A549 (cell line): ENCODE data around the gene PALS2. TPM values are rescaled to one million over a fixed set of nuclear protein-coding genes. Genes with fewer than 3 reads are reported as not detected.

Source experiments
- ATAC-seq, 2 experiments: fragments of 200-7000 bp in 1 of 2; fragments of >200 bp in 1 of 2; cut with Nextera tagmentation in 1 of 2; cut with Tn5 transposase in 1 of 2; 3 replicates each; pipeline versions ENCODE4 v1.8.0 to v1.9.1; 2018 to 2020; ENCODE audit warnings: mild to moderate bottlenecking in 1 of 2, moderate library complexity in 1 of 2
- CTCF ChIA-PET: fragments of 300-600 bp; sonication (Branson Sonifier 250); formaldehyde crosslinking; extraction: SDS; loops from one replicate; lab custom pipeline; 2021; ENCODE audit warnings: antibody characterized with exemption, inconsistent platforms; lab: Yijun Ruan, JAX
- POLR2A ChIA-PET: fragments of 350-600 bp; formaldehyde crosslinking; extraction: SDS; loops from one replicate; lab custom pipeline; 2021; ENCODE audit warnings: antibody characterized with exemption, inconsistent platforms; lab: Yijun Ruan, JAX
- DNase-seq, 2 experiments: peaks; one replicate each; pipeline versions ENCODE4 v3.0.0 to v3.0.0-alpha.2; 2011 to 2016; ENCODE audit warnings: low read depth in 1 of 2, low spot score in 1 of 2
- FAIRE-seq: peaks from 2 replicates; lab custom pipeline; 2011; peaks lifted over from hg19 to GRCh38; lab: Jason Lieb, UNC
- H3K27ac ChIP-seq, 2 experiments: fragments of >200 bp; sonication (Bioruptor Twin); formaldehyde crosslinking; 3 replicates each; pipeline ENCODE4 v1.5.1; 2016 to 2017
- H3K4me1 ChIP-seq: fragments of >200 bp; sonication (Bioruptor Twin); formaldehyde crosslinking; 3 replicates; pipeline ENCODE4 v1.6.1; 2016
- H3K4me2 ChIP-seq: fragments of >200 bp; sonication (Bioruptor Twin); formaldehyde crosslinking; 3 replicates; pipeline ENCODE4 v1.6.1; 2016
- H3K4me3 ChIP-seq: fragments of >200 bp; sonication (Bioruptor Twin); formaldehyde crosslinking; 3 replicates; pipeline ENCODE4 v1.5.1; 2016
- H3K9me3 ChIP-seq: fragments of >200 bp; sonication (Bioruptor Twin); formaldehyde crosslinking; 3 replicates; pipeline ENCODE4 v1.6.1; 2016
- EHMT2 ChIP-seq: fragments of 200-600 bp; sonication (generic); IDR thresholded peaks from 2 replicates; pipeline ENCODE4 v1.6.1; 2016; ENCODE audit warnings: antibody characterized with exemption, low read depth, mild to moderate bottlenecking, moderate library complexity
- FOXS1 ChIP-seq: fragments of 250-450 bp; sonication (Bioruptor Pico); IDR thresholded peaks from 2 replicates; pipeline ENCODE4 v1.5.0; 2020; ENCODE audit warnings: mild to moderate bottlenecking, moderate library complexity
- GATA3 ChIP-seq: IDR thresholded peaks from 2 replicates; pipeline ENCODE4 v1.6.1; 2012; ENCODE audit warnings: borderline replicate concordance
- HOXA7 ChIP-seq: fragments of 250-450 bp; sonication (Bioruptor Pico); IDR thresholded peaks from 2 replicates; pipeline ENCODE4 v1.5.0; 2020; ENCODE audit warnings: mild to moderate bottlenecking, moderate library complexity
- HOXB13 ChIP-seq: fragments of 250-450 bp; sonication (Bioruptor Pico); IDR thresholded peaks from 2 replicates; pipeline ENCODE4 v1.5.0; 2020; ENCODE audit warnings: low read depth, mild to moderate bottlenecking, moderate library complexity
- JUN ChIP-seq, 2 experiments: fragments of >200 bp; sonication (Bioruptor Twin); formaldehyde crosslinking; IDR thresholded peaks; 2 replicates in 1 of 2; 3 replicates in 1 of 2; pipeline ENCODE4 v1.6.1; 2016 to 2017
- KDM1A ChIP-seq: fragments of 200-600 bp; sonication (generic); IDR thresholded peaks from 2 replicates; pipeline ENCODE4 v1.6.1; 2016; ENCODE audit warnings: low read depth, mild to moderate bottlenecking
- MYC ChIP-seq: IDR thresholded peaks from 2 replicates; pipeline ENCODE4 v1.6.1; 2012; ENCODE audit warnings: mild to moderate bottlenecking, inconsistent platforms, low read length, improper control_type of control experiment, borderline replicate concordance
- RARB ChIP-seq: fragments of 250-450 bp; sonication (Bioruptor Pico); IDR thresholded peaks from 2 replicates; pipeline ENCODE4 v1.8.0; 2021; ENCODE audit warnings: mild to moderate bottlenecking, moderate library complexity
- RCOR1 ChIP-seq: fragments of 150-350 bp; IDR thresholded peaks from 2 replicates; pipeline ENCODE4 v1.6.1; 2014; ENCODE audit warnings: antibody characterized with exemption, low read length, low read depth
- RNF2 ChIP-seq: fragments of 200-600 bp; sonication (generic); IDR thresholded peaks from 2 replicates; pipeline ENCODE4 v1.6.1; 2016; ENCODE audit warnings: low read depth, mild to moderate bottlenecking, antibody characterized with exemption, moderate library complexity, borderline replicate concordance
- TFCP2L1 ChIP-seq: fragments of 250-450 bp; sonication (Bioruptor Pico); IDR thresholded peaks from 2 replicates; pipeline ENCODE4 v1.5.0; 2021; ENCODE audit warnings: mild to moderate bottlenecking
- ZFP36 ChIP-seq: fragments of 450-650 bp; IDR thresholded peaks from 2 replicates; pipeline ENCODE4 v1.6.1; 2014; ENCODE audit warnings: borderline replicate concordance; ENCODE audit not compliant: partially characterized antibody
- ZNF302 ChIP-seq: fragments of 250-450 bp; sonication (Bioruptor Pico); IDR thresholded peaks from 2 replicates; pipeline ENCODE4 v1.9.0; 2021; ENCODE audit warnings: inconsistent platforms, mild to moderate bottlenecking, moderate library complexity
- WGBS: methylation state at CpG from one replicate; pipeline ENCODE4 v1.1.6; 2017; ENCODE audit errors: missing lambda C conversion rate; 5-methylcytosine and 5-hydroxymethylcytosine counted together
- polyA plus RNA-seq, 4 experiments: library from polyadenylated mRNA; depleted of rRNA in 3 of 4; stranded (reverse); fragments of >200 nt; fragmentation: RNase III in 1 of 4; extraction: RNeasy Plus Mini Kit Qiagen cat#74134 plus additional on column Dnase treatment in 1 of 4; gene quantifications; 2 replicates in 3 of 4; 3 replicates in 1 of 4; pipeline ENCODE4 v1.2.3, GENCODE V29; 2011 to 2017
- TF ChIP-seq, protein P1 (sequence below): fragments of >200 bp; sonication (Bioruptor Twin); formaldehyde crosslinking; IDR thresholded peaks from 3 replicates; pipeline ENCODE4 v1.6.1; 2016
- TF ChIP-seq, protein P2 (sequence below): IDR thresholded peaks from 2 replicates; pipeline ENCODE4 v1.6.1; 2012
- TF ChIP-seq, protein P3 (sequence below): fragments of 250-450 bp; sonication (Bioruptor Pico); IDR thresholded peaks from 2 replicates; pipeline ENCODE4 v1.5.0; 2021; ENCODE audit warnings: mild to moderate bottlenecking, moderate library complexity, borderline replicate concordance
- TF ChIP-seq, protein P4 (sequence below): fragments of 450-650 bp; IDR thresholded peaks from 2 replicates; pipeline ENCODE4 v1.6.1; 2014; ENCODE audit warnings: antibody characterized with exemption

The PALS2 gene
- polyA plus RNA-seq, 2 of the 4 experiments (the other 2 are of a cell fraction), result 16.4 to 17.8 TPM

DNA sequence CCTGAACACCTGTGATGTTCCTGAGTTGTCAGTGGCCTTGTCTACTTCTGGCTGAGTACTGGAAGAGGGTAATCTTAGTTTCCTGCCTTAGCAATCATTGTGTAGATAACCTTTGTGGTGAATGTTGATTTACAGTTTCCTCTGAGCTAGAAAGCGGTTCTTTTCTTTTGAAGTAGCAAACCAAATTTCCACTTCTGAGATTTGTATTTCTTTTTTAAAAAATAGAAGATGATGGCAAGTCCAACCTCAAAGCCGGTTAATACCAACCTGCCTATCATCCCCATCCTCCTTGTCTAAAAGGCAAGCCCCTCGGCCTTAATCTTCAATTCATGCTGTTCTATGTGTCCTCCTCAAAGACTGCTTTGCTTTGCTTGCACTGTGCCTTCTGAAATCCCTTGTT, 12.5 kb upstream of the PALS2 start:
- Histone ChIP-seq H3K9me3 (no peaks in the 10 kb centered on the region), H3K4me2 (no peak overlapping the region), H3K27ac (no peak overlapping the region), H3K4me1 (no peaks in the 10 kb centered on the region), H3K4me3 (no peak overlapping the region)
- WGBS, result 57% methylated on average over 3 of the region's 3 CpGs
- TF ChIP-seq ZFP36 (no peak), FOXS1 (no peak), HOXA7 (no peak), JUN (IDR thresholded peaks at IDR 0.05) (no peak), ZNF302 (CRISPR knock-in tag) (no peak)
- TF ChIP-seq, protein P1, sequence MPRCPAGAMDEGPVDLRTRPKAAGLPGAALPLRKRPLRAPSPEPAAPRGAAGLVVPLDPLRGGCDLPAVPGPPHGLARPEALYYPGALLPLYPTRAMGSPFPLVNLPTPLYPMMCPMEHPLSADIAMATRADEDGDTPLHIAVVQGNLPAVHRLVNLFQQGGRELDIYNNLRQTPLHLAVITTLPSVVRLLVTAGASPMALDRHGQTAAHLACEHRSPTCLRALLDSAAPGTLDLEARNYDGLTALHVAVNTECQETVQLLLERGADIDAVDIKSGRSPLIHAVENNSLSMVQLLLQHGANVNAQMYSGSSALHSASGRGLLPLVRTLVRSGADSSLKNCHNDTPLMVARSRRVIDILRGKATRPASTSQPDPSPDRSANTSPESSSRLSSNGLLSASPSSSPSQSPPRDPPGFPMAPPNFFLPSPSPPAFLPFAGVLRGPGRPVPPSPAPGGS, result no peak
- TF ChIP-seq, protein P2, sequence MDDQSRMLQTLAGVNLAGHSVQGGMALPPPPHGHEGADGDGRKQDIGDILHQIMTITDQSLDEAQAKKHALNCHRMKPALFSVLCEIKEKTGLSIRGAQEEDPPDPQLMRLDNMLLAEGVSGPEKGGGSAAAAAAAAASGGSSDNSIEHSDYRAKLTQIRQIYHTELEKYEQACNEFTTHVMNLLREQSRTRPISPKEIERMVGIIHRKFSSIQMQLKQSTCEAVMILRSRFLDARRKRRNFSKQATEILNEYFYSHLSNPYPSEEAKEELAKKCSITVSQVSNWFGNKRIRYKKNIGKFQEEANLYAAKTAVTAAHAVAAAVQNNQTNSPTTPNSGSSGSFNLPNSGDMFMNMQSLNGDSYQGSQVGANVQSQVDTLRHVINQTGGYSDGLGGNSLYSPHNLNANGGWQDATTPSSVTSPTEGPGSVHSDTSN, result no peak
- TF ChIP-seq, protein P3, sequence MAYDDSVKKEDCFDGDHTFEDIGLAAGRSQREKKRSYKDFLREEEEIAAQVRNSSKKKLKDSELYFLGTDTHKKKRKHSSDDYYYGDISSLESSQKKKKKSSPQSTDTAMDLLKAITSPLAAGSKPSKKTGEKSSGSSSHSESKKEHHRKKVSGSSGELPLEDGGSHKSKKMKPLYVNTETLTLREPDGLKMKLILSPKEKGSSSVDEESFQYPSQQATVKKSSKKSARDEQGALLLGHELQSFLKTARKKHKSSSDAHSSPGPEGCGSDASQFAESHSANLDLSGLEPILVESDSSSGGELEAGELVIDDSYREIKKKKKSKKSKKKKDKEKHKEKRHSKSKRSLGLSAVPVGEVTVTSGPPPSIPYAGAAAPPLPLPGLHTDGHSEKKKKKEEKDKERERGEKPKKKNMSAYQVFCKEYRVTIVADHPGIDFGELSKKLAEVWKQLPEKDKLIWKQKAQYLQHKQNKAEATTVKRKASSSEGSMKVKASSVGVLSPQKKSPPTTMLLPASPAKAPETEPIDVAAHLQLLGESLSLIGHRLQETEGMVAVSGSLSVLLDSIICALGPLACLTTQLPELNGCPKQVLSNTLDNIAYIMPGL (CRISPR knock-in tag), result no peak
- FAIRE-seq (no peak), DNase-seq (no peak), ATAC-seq (no peak)
- ChIA-PET CTCF (no interaction called here), POLR2A (no interaction called here)

DNA sequence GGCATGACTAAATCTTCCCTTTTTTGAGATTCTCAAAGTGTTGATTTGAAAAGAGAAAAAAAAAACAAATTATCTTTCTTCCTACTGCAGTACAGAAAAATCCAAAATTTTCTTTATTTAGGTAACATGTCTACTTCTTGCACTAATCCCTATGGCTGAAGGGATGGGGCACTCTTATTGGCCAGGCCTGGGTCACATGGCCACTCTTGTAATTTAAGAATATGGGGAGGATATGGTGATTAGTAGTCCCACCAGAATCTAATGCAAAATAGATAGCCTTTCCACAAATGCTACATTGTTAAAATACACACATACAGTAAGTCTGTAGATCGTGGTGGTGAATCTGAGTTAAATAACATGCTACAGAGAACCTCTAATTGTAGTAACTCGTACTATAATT, 7.0 kb upstream of the PALS2 start:
- 30% methylated on average over 2 of the region's 2 CpGs for WGBS
- H3K4me2 ChIP-seq, result no peak overlapping the region
- ATAC-seq (no peak), FAIRE-seq (no peak)
- no peak for TF ChIP-seq TFCP2L1 (CRISPR knock-in tag)
- TF ChIP-seq, protein P4, sequence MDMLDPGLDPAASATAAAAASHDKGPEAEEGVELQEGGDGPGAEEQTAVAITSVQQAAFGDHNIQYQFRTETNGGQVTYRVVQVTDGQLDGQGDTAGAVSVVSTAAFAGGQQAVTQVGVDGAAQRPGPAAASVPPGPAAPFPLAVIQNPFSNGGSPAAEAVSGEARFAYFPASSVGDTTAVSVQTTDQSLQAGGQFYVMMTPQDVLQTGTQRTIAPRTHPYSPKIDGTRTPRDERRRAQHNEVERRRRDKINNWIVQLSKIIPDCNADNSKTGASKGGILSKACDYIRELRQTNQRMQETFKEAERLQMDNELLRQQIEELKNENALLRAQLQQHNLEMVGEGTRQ, result 0 out of 2 replicates have a peak, but pooled peaks have one; percentile 4
- TF ChIP-seq, all 56 proteins: peak for 1
- Histone ChIP-seq H3K4me1 (no peaks in the 10 kb centered on the region), H3K9me3 (no peaks in the 10 kb centered on the region), H3K27ac (no peak overlapping the region), H3K4me3 (no peak overlapping the region)
- ChIA-PET POLR2A (no interaction called here), CTCF (interaction anchor here (1.6 kb wide), 1 partner anchor 12 kb away, joined by 5 read pairs; no protein-coding TSS in a partner anchor)
- no peak for DNase-seq

DNA sequence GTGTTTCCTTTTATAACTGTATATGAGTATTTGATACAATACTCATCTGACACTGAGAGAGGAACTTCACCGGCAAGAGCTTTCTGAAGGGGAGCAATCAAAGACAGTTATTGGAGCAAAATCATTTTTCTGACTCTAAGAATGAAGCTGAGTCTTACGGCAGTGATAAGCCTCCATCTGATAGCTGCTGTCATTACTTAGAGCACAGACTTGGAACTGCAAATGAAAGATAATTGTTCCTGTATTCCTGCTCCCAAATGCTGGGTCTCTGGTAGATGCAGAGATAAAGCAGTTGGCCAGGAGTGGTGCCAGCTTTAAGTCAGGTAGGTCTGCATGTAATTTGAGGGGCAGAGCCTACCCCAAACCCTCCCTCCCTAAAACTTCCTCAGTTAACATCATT, 2.3 kb upstream of the PALS2 start:
- ATAC-seq, result no peak
- CTCF ChIA-PET, result interaction anchor here (1.6 to 6.8 kb wide), 3 partner anchors 21 to 528 kb away, joined by 3 to 58 read pairs (median 4); no protein-coding TSS in a partner anchor
- no peak overlapping the region for H3K4me2 ChIP-seq
- TF ChIP-seq HOXA7 (no peak), EHMT2 (no peak), RCOR1 (no peak), RARB (no peak)
- TF ChIP-seq, protein P4, result no peak
- TF ChIP-seq, all 56 proteins: peak for 0
- FAIRE-seq, result no peak
- Histone ChIP-seq H3K27ac (no peak overlapping the region), H3K9me3 (no peaks in the 10 kb centered on the region), H3K4me3 (no peak overlapping the region), H3K4me1 (peaks cover 15% of the 10 kb centered on the region)
- DNase-seq, result no peak
- 72% methylated on average over 2 of the region's 2 CpGs for WGBS
- POLR2A ChIA-PET, result no interaction called here

DNA sequence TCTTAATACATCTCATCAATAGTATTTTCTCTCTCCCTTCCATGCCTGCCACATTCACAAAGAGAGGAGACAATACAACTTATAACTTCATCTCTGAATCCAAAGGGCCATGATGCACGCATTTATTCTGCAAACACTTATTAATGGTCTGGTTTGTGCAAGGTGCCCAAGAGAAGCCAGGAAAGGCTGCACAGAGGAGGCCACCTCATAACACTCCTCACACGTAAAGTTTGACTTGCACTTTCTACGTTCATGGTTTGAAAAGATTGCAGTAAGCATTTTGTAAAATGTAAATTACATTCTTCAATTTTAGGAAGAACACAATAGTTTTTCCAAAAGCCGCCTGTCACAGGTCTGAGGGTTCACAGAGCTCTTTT, 1.2 kb upstream of the PALS2 start:
- TF ChIP-seq RARB (no peak), KDM1A (no peak), HOXB13 (CRISPR knock-in tag) (no peak), RNF2 (no peak), GATA3 (no peak), MYC (no peak), FOXS1 (no peak)
- TF ChIP-seq, all 56 proteins: peak for 0
- H3K4me3 ChIP-seq, result peak overlapping the region; percentile 65; the same call in 2 of the 3 replicates
- no peak for FAIRE-seq
- ChIA-PET POLR2A (no interaction called here), CTCF (interaction anchor here (6.8 kb wide), 1 partner anchor 94 kb away, joined by 58 read pairs; no protein-coding TSS in a partner anchor)
- H3K4me1 ChIP-seq, result peaks cover 24% of the 10 kb centered on the region
- no peak for ATAC-seq
- peak overlapping the region; percentile 94 for H3K4me2 ChIP-seq
- no peaks in the 10 kb centered on the region for H3K9me3 ChIP-seq
- 81% methylated on average over 4 of the region's 4 CpGs for WGBS
- no peak for DNase-seq
- H3K27ac ChIP-seq, result no peak overlapping the region
